HTR-8/SVneo (cell line): ENCODE data around the gene HABP2.

Source experiments
- DNase-seq: peaks from one replicate; pipeline ENCODE4 v3.0.0; 2011; ENCODE audit warnings: low spot score, mixed read lengths; ENCODE audit not compliant: insufficient read length
- FAIRE-seq: peaks from 2 replicates; lab custom pipeline; 2011; peaks lifted over from hg19 to GRCh38; lab: Jason Lieb, UNC

Gene HABP2

DNA sequence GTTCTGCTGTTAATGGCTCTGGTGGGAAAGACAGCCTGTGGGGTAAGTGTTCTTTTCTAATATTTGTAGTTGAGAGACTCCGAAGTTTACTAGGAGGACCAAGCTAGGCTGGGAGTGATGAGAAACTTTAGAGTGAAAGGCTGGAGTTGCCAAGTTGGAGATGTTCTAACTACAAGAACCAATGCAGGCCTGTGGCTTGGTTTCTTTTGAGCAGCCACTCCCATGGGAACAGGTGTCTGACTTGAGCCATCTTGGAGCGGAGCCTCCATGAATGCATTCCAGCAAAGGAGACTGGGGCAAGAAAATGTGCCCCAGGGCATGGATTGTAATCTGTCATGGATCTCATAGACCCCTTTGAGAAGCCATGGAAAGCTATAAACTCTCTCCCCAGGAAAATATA is 296 bp downstream of the HABP2 start:
- FAIRE-seq (no peak), DNase-seq (no peak)

DNA sequence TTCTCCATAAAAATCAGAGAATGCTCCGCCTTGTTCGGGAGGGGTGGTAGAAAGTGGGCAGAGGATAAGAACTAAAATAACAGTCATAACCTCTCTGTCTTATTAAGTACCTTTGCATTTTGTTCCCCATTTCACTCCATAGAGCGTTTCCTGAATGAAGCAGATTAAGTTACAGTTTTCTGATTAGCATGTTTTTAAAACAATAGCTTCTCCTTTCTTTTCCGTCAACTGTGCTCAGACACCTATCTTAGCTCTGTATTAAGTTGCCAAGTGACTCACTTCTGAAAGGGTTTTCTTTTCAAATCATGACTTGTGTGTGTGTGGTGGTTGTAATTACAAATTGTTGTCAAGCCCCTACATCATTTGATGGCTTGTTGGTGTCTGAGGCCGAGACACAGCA is 1.4 kb downstream of the HABP2 start:
- FAIRE-seq (no peak), DNase-seq (no peak)

DNA sequence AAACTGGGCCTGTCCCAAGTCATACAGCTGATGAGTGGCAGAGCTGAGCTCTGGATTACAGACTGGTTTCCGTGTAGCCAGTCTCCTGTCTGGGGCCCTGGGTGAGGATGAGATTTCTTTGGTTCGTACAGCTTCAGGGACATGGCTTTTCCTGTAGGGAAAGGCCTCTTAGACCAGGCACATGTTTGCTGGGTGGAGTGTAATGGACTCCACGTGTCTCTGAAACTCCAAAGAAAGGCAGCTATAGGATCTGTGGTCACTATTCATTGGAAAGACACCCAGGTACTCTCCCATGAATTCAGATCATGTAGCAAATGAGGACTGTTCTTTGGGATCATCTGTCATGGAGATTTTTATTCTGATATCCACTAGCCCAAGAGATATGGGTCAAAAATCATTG is 2.4 kb downstream of the HABP2 start:
- DNase-seq (no peak), FAIRE-seq (no peak)

DNA sequence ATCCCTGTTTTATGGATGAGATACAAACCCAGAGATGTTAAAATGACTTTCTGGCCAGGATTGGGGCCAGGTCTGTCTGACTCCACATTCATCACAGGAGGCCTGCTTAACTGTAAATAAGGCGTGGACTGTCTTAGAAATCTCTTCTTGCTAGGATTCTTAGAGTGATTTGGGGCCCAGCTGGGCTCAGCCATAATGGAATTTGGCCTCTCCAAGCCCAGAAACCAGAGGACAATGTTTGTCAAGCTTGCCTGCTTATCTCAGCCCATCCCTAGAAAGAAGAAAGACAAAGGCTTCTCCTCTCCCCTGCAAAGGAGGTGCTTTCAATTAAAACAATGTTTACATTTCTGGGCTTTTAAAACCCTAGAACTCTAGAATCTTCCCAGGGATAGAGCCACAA is 2.9 kb downstream of the HABP2 start:
- no peak for DNase-seq
- no peak for FAIRE-seq

DNA sequence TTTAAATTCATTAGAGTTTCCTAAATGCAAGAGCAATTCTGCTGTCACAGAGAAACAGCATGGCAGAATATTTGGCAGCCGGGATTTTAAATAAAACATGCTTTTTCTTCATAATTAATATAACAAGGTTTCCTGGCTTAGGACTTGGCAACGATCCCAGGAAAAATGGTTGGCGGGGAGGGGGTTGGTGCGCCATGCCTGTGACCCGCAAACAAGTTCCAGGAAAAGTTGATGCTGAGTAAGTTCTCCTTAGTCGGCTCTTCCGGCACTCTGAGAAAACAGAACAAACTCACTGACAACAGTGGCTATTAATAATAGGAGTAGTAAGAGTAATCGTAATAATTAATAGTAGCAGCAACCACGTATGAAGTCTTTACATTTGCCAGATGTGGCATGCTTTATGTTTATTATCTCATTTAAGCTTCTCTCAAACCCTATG is 4.6 kb downstream of the HABP2 start:
- DNase-seq (no peak), FAIRE-seq (no peak)

DNA sequence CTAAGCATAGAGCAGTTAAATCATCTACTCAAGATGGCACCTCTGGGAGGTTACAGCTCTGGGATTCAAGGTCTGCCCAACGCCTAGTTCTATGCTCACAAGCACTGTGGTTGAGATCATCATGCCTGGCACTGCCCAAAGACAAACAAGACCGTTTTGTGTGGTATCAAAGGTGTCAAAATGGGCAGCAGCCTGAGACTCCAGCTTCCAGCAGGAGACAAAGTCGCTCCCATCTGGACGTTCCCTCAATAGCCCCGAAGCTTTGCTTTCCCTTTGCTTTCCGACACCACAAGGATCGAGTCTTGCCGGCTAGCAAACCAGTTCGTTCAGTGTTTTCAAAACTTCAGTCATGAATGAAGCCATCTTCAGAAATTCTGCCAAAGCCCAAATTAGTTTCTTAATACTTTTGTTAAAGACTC is 5.1 kb downstream of the HABP2 start:
- FAIRE-seq (no peak), DNase-seq (no peak)

DNA sequence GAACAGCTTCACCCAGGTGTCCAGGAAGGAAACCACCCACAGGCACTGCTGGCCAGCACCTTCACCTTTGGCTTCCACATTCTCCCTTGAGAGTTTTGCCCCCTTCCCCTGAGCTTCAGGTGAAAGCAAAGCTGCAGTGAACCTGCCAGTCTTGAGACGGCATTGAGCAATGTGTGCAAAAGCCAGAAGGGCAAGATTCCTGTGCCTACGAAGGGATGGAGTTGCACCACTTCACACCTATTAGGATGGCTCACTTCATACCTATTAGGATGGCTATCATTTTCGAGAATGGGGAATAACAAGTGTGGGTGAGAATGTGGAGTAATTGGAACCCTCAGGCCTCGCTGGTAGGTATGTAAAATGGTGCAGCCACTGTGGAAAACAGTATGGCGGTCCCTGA is 7.2 kb downstream of the HABP2 start:
- FAIRE-seq, result no peak
- DNase-seq, result no peak

DNA sequence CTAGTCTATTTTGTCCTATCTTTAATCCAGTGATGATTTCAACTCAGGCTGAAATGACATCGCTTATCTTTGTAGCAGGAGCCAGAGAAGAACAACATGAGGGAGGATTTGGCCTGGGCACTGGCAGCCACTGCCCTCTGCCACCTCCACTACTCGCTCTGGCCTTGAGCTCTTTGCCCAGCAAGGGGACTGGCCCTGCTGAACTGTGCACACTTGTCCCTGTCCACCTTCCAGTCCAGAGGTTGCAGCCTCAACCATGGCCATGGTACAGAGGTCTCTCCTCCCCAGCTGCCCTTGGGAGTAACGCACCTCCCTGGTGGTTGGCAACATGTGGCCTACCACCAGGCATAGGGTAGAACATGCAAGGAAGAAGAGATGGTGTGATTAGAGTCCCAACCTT is 8.4 kb downstream of the HABP2 start:
- DNase-seq (no peak), FAIRE-seq (no peak)

DNA sequence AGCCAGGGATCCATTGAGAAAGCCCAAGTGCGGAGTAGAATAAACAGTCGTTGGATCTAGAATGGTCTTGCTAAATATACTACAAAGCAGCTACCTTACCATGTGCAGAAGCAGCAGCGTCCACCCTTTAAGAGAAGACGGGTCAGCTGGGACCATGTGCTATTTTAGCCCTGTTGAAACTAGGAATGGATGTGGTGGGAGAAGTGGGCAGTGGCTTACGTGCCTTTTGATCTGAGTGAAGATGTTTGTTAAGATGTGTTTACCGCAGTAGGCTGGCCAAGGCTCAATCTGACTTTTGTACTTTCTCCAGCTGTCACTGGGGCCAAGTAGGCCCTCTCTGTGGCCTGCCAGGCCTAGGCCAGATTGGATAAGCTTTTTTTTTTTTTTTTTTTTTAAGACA is 9.2 kb downstream of the HABP2 start:
- DNase-seq (no peak), FAIRE-seq (no peak)

DNA sequence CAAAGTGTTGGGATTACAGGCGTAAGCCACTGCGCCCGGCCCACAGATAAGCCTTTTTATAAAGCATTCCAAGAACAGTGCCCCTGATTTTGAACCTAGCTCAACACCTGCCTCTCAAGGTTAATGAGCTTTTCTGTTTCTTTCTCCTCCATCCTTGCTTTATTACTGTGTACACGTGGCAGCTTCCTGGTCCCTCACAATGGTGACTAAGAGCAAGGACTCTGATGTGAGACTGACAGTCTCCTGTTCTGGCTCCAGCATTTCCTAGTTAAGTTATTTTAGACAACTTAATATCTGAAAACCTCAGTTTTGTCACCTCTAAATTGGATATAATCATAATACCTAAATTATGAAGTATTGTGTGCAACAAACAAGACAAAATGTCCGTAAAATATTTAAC is 9.9 kb downstream of the HABP2 start:
- FAIRE-seq (no peak), DNase-seq (no peak)

DNA sequence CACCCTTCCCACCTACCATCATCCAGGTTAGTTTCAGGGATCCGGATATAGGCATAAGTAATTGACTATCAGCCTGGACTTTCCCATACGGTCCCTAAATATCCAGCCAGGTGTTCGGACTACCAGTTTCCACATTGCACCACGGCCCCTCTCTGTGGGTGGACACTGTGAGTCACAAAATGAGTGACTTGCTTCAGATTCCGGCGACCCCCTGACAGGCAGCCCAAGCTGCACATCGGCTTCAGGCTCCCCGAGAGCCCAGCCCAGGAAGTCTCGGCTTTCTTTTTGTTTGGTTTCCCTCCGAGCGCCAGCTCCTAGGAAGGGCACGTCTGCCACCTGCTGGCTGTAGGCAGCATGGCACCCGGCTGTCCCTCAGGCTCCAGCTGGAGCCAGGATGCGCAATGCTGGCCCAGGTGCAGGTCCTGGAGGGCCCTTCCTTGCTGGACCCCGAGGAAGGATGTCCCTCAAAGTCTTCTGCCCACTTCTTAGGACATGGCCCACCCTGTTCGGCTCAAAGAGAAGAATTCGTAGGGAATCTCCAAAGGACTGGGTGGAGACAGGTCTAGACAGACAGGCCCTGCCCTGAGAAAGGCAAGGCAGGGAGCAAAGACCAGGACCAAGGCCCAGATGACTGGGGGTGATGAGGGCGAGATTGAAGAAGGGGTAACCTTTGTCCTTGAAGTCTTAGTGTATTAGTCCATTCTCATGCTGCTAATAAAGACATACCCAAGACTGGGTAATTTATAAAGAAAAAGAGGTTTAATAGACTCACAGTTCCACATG is 10.6 kb downstream of the HABP2 start:
- FAIRE-seq (no peak), DNase-seq (peak; percentile 73)

DNA sequence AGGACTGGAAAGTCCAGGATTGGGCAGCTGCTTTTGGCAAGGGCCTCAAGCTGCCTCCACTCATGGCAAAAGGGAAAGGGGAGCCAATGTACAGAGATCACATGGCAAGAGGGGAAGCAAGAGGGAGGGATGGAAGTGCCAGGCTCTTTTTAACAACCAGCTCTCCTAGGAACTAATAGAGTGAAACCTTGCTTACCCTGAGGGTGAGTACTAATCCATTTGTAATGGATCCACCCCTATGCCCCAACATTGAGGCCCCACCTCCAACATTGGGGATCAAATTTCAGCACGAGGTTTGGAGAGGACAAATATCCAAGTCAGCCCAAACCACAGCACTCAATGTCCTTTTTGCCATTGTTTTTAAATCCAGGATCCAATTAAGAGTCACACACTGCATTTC is 12.5 kb downstream of the HABP2 start:
- DNase-seq (no peak), FAIRE-seq (no peak)

DNA sequence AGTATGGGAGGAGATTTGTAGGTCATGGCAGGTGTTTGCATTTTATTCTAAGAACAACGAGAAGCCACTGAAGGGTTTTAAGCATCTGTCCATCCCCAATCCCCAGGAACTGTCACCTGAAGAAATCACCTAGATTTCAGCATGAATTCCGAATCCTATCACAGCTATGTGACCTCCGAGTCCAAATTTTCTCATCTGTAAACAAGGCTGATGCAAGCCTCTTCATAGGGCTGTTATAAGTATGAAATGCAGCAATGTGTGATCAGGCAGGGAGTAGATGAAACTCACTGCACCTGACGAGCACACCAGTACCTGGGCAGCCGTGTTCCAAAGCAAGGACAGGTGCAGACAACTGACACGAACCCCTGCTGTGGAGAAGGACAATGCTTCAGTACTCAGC is 14.0 kb downstream of the HABP2 start:
- FAIRE-seq (no peak), DNase-seq (no peak)

DNA sequence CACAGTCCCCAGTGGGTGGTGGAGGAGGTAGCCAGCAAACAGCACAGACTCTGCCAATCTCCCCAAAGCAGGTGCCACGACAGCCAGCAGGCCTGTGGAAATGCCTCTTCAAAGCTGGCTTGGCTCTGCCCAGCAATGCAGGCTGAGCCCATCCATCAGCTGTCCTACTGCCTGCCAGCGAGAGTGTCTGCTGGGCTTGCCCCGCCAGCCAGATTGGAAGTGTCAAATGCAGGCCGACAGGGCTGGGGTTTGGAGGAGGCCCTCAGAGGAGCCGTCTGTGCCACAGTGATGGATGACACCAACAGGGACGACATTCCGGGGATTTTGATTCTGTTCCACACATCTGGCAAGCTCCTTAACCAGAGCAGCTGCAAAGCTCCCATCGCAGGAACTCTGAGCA is 16.7 kb downstream of the HABP2 start:
- FAIRE-seq, result no peak
- DNase-seq, result no peak

DNA sequence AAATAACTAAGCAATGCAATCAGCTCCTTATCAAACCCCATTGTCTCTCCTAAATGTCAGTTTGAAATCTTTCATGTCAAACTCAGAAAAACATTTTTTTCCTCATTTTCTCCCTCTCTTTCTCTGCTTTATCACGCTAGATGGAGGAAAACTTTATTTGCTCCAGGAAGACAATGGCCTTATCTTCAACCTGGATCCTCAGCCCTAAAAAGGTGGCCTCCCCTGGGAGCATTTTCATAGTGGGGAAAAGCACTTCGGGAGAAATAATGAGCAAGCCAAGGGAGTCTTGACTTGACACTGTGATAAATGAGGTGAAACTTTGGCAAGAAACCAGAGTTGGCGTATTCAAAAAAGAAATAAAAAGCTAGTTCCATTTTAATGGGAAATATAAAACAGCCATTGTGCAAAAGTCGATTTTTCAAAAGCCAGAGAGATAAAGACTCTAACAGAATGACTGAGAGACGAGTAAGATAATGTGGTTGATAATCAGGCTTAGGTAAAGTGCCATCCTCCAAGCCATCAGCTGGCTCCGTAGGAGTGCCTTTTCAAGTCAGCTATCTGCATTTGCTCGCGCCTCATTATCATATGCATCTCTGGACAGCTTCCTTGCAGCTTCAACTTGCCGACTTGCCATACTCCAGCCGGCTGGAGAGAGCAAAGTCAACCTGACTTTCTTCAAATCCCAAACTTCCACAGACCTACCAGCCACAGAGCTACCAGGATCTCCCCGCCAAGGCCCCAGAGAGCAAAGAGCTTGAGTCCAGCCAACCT is 19.9 kb downstream of the HABP2 start:
- DNase-seq, result no peak
- no peak for FAIRE-seq

DNA sequence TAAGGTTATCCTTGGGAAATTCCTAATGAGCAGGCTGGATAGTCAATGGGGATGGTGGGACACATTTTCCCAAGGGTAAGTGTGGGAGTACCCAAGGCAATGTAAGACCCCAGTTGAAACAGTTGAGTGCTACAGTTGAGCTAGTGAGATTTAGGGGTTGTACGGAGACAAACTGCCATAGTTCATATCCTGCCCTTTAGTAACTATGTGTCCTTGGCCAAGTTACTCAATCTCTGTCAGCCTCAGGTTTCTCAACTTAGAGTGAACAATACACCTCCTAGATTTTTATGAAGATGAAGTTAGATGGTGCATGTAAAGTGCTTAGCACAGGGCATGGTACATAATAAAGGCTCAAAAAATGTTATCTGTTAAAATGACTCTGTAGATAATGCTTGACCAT is 20.5 kb downstream of the HABP2 start:
- DNase-seq (no peak), FAIRE-seq (no peak)

DNA sequence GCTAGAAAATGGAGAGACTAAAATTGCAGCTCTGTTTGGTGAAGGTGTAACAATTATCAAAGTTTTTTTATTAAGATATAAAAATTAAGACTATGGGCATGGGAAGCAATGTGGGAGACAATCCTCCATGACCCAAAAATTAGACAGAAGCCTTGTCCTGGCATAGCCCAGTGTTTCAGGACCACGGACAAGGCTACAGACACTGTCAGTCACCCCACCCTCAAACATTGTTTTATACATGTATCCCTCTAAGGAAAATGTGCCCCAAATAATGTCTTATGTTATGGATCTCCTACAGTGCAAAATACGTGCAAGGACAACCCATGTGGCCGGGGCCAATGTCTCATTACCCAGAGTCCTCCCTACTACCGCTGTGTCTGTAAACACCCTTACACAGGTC is 24.0 kb downstream of the HABP2 start:
- DNase-seq (no peak), FAIRE-seq (no peak)

DNA sequence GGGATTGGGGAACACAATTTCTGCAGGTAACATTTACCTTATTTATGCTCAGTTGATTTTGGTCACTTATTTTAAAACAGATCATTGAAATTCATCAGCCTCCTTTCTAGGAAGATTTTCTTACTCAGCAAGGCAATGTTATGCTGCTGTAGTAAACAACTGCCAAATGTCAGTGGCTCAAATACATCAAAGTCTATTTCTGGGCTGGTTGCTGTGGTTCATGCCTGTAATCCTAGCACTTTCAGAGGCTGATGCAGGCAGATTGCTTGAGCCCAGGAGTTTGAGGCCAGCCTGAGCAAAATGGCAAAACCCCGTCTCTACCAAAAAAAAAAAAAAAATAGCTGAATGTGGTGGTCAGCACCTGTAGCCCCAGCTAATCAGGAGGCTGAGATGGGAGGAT is 25.9 kb downstream of the HABP2 start:
- FAIRE-seq (no peak), DNase-seq (no peak)

DNA sequence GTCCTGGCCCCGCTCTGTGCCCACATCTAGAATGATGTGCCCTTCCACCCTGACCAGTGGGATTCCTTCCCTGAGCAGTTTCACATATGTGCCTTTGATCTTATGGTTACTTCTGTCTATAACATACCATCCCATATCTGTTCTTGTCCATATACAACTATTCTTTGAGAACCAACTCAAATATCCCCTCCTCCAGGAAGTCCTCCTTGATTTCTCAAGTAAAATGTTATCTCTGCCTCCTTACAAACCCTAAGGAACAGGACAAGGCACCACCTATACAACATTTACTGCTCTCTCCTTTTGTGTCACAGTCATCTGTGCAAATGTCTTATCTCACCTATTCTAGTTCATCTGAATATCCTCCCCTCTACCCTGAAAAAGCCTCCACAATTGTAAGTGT is 28.2 kb downstream of the HABP2 start:
- FAIRE-seq, result no peak
- DNase-seq, result no peak

DNA sequence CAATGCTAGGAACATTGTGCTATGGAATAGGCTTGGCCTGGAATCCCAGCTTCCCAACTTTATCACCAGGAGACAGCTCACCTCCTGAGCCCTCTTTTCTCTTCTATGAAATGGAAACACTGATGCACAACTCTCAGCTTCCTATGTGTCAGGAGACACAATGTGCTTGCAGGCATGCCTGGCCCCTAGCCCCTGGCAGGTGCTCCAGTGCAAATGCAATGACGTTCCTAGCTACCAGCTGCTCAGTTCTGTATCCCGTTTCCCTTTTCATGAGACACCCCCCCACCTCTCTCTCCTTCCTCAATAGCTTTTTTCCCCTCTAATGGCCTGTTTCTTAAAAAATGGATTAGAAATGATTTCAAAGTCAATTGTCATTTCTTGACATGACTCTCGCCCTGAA is 30.7 kb downstream of the HABP2 start:
- no peak for FAIRE-seq
- DNase-seq, result no peak

DNA sequence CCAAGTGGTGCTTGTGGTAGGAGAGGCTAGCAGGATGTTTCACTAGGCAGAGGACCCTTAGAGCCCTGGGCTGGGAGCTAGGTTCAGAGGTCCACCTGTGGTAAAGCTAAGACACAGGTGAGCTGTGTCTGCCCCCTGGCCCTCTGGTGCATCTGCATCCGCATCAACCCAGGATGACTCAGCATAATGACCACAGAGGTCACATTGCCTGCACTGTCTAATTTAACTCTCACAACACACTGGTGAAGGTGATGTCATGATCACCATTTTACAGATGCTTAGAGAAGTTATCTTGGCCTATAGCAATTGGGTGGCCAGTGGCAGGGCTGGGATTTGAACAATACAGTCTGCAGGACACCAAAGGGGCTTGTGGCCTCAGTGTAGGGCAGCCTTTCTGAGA is 33.1 kb downstream of the HABP2 start:
- FAIRE-seq (no peak), DNase-seq (no peak)
